SH-SY5Y (cell line): Measurements from ENCODE around the gene GDI1.

Experiments used
- GATA2 ChIP-seq: IDR thresholded peaks from 2 replicates; pipeline ENCODE4 v1.6.1; 2011; ENCODE audit warnings: mild to moderate bottlenecking, low read depth, low read length
- GATA3 ChIP-seq: IDR thresholded peaks from 2 replicates; pipeline ENCODE4 v1.6.1; 2011; ENCODE audit warnings: low read depth, mild to moderate bottlenecking, low read length, moderate library complexity

The GDI1 gene

GRCh38 chrX:154445776-154446175 is 8.8 kb downstream of the GDI1 start:
- TF ChIP-seq GATA2 (no peak), GATA3 (no peak)

- no peak for TF ChIP-seq GATA3
- no peak for TF ChIP-seq GATA2
Measured at GRCh38 chrX:154446430-154446829, 9.5 kb downstream of the GDI1 start.

GRCh38 chrX:154448484-154448883 is 11.5 kb downstream of the GDI1 start:
- TF ChIP-seq GATA2 (no peak), GATA3 (no peak)

- no peak for TF ChIP-seq GATA2
- TF ChIP-seq GATA3 = no peak
Measured at GRCh38 chrX:154449618-154450017, 12.7 kb downstream of the GDI1 start.

GRCh38 chrX:154450312-154450711 is 13.4 kb downstream of the GDI1 start:
- TF ChIP-seq GATA2 = no peak
- TF ChIP-seq GATA3 = no peak

GRCh38 chrX:154452823-154453222 is 15.9 kb downstream of the GDI1 start:
- TF ChIP-seq GATA3 (no peak), GATA2 (no peak)

GRCh38 chrX:154457491-154458115 is 20.6 kb downstream of the GDI1 start:
- no peak for TF ChIP-seq GATA2
- TF ChIP-seq GATA3 = no peak

- TF ChIP-seq GATA3 (no peak), GATA2 (no peak)
Measured at GRCh38 chrX:154458116-154458953, 21.4 kb downstream of the GDI1 start, which contains the start of gene PLXNA3. Gene PLXNA3, plus strand, starts transcription at chrX:154458281. Its CDS starts 1,903 bp downstream, at chrX:154460184.

- TF ChIP-seq GATA3 = no peak
- TF ChIP-seq GATA2 = no peak
Measured at GRCh38 chrX:154458954-154459778, 22.2 kb downstream of the GDI1 start.

GRCh38 chrX:154459832-154460231 is 22.9 kb downstream of the GDI1 start:
- TF ChIP-seq GATA2 (no peak), GATA3 (no peak)

GRCh38 chrX:154460326-154460725 is 23.4 kb downstream of the GDI1 start:
- TF ChIP-seq GATA2 (no peak), GATA3 (no peak)

GRCh38 chrX:154462396-154462795 is 25.4 kb downstream of the GDI1 start:
- no peak for TF ChIP-seq GATA2
- no peak for TF ChIP-seq GATA3

- no peak for TF ChIP-seq GATA3
- no peak for TF ChIP-seq GATA2
Measured at GRCh38 chrX:154463611-154464220, 26.8 kb downstream of the GDI1 start.
